GM23248 (cell line): Measurements from ENCODE around the gene CAPS. TPM values are rescaled to one million over a fixed set of nuclear protein-coding genes. Genes with fewer than 3 reads are reported as not detected.

Experiments
- DNase-seq: peaks from one replicate; pipeline ENCODE4 v3.0.0-alpha.2; 2015
- H2AFZ ChIP-seq: fragments of 200-600 bp; sonication (generic); 2 replicates; pipeline ENCODE4 v1.6.1; 2016; ENCODE audit warnings: antibody characterized with exemption
- H3F3A ChIP-seq: fragments of 200-600 bp; sonication (generic); 2 replicates; pipeline ENCODE4 v1.6.1; 2016; ENCODE audit warnings: mild to moderate bottlenecking, antibody characterized with exemption, mixed run types; ENCODE audit not compliant: insufficient read depth
- H3K27ac ChIP-seq: fragments of 200-600 bp; sonication (generic); 2 replicates; pipeline ENCODE4 v1.5.1; 2016; ENCODE audit warnings: mild to moderate bottlenecking
- H3K27me3 ChIP-seq: fragments of 200-600 bp; sonication (generic); replicated peaks from 2 replicates; pipeline ENCODE4 v1.6.1; 2016; ENCODE audit warnings: mild to moderate bottlenecking; ENCODE audit not compliant: insufficient read depth
- H3K36me3 ChIP-seq: fragments of 200-600 bp; sonication (generic); 2 replicates; pipeline ENCODE4 v1.6.1; 2016; ENCODE audit warnings: low read depth, mild to moderate bottlenecking
- H3K4me1 ChIP-seq: fragments of 200-600 bp; sonication (generic); 2 replicates; pipeline ENCODE4 v1.6.1; 2016; ENCODE audit warnings: mild to moderate bottlenecking; ENCODE audit not compliant: insufficient read depth
- H3K4me2 ChIP-seq: fragments of 200-600 bp; sonication (generic); one replicate; pipeline ENCODE4 v1.6.1; 2016; ENCODE audit warnings: mild to moderate bottlenecking; ENCODE audit not compliant: unreplicated experiment
- H3K4me3 ChIP-seq: fragments of 200-600 bp; sonication (generic); 2 replicates; pipeline ENCODE4 v1.5.1; 2016; ENCODE audit warnings: mild to moderate bottlenecking
- H3K79me2 ChIP-seq: fragments of 200-600 bp; sonication (generic); 2 replicates; pipeline ENCODE4 v1.6.1; 2016; ENCODE audit warnings: mild to moderate bottlenecking; ENCODE audit not compliant: insufficient read depth
- H3K9ac ChIP-seq: fragments of 200-600 bp; sonication (generic); 2 replicates; pipeline ENCODE4 v1.6.1; 2016; ENCODE audit warnings: mild to moderate bottlenecking
- H3K9me2 ChIP-seq: fragments of 200-600 bp; sonication (generic); 2 replicates; pipeline ENCODE4 v1.6.1; 2016; ENCODE audit warnings: mixed run types, mild to moderate bottlenecking, moderate library complexity; ENCODE audit not compliant: insufficient read depth
- H3K9me3 ChIP-seq: fragments of 200-600 bp; sonication (generic); one replicate; pipeline ENCODE4 v1.6.1; 2017; ENCODE audit warnings: low read depth
- H4K20me1 ChIP-seq: fragments of 200-600 bp; sonication (generic); 2 replicates; pipeline ENCODE4 v1.6.0; 2016; ENCODE audit not compliant: insufficient read depth
- EZH2 ChIP-seq: fragments of 200-600 bp; sonication (generic); IDR thresholded peaks from 2 replicates; pipeline ENCODE4 v1.6.1; 2018; ENCODE audit warnings: antibody characterized with exemption, mild to moderate bottlenecking; ENCODE audit not compliant: insufficient read depth, poor library complexity, severe bottlenecking
- EZH2phosphoT487 ChIP-seq: fragments of 200-600 bp; sonication (generic); IDR thresholded peaks from 2 replicates; pipeline ENCODE4 v1.6.1; 2018; ENCODE audit warnings: antibody characterized with exemption, moderate library complexity, mild to moderate bottlenecking, low read depth; ENCODE audit not compliant: insufficient read depth
- WGBS, 2 experiments: methylation state at CpG; one replicate each; pipeline ENCODE4 v1.1.6; 2015 to 2017; ENCODE audit warnings: low lambda C conversion rate in 2 of 2, low coverage in 1 of 2; ENCODE audit errors: missing lambda C conversion rate in 2 of 2; 5-methylcytosine and 5-hydroxymethylcytosine counted together
- in situ Hi-C: fragments of 300-500 bp; cut with MboI; formaldehyde crosslinking; loops from 2 replicates; pipeline ENCODE4 v1.15.0; 2020
- polyA plus RNA-seq: library from polyadenylated mRNA; unstranded; fragments of >200 nt; fragmentation: Nextera tagmentation; extraction: Ambion mirVana; gene quantifications from 2 replicates; pipeline ENCODE4 v1.2.1, GENCODE V29; 2016
- total RNA-seq: library from RNA; depleted of rRNA; stranded (reverse); fragments of >200 nt; shearing (Covaris generic); gene quantifications from 2 replicates; pipeline ENCODE4 v1.2.3, GENCODE V29; 2014

Gene CAPS
- total and polyA plus RNA-seq, 2 experiments from 2014 or later: 6.7 to 16.1 TPM

- H4K20me1 ChIP-seq: peaks cover 4% of the 10 kb centered on the region; the same call in 1 of the 2 replicates
- WGBS, 2 experiments: 13 to 16% methylated on average over 17 of the region's 17 CpGs
- H3K4me2 ChIP-seq: peak overlapping the region; percentile 56
- H3K4me1 ChIP-seq: peaks cover 35% of the 10 kb centered on the region
- DNase-seq: peak; percentile 73
- H3K9me3 ChIP-seq: no peaks in the 10 kb centered on the region
- H2AFZ ChIP-seq: peak overlapping the region; percentile 18; the same call in 1 of the 2 replicates
- no peaks in the 10 kb centered on the region for H3K27me3 ChIP-seq
- 0 out of 2 replicates have a peak, but pooled peaks cover 3% of the 10 kb centered on the region for H3K36me3 ChIP-seq
- peak overlapping the region; percentile 88 for H3K27ac ChIP-seq
- peak overlapping the region; percentile 64 for H3K9ac ChIP-seq
- H3K9me2 ChIP-seq: no peaks in the 10 kb centered on the region
- in situ Hi-C loops: no loop called here
- TF ChIP-seq EZH2phosphoT487 (no peak), EZH2 (no peak)
- peaks cover 100% of the 10 kb centered on the region for H3K79me2 ChIP-seq
- H3F3A ChIP-seq: peaks cover 55% of the 10 kb centered on the region
- peak overlapping the region; percentile 35 for H3K4me3 ChIP-seq
Observed at GRCh38 chr19:5953680-5954213, 39.7 kb downstream of the CAPS start.

GRCh38 chr19:5954293-5954692 is 40.2 kb downstream of the CAPS start:
- H3K9ac ChIP-seq: peak overlapping the region; percentile 64
- DNase-seq: peak; percentile 74
- TF ChIP-seq EZH2 (no peak), EZH2phosphoT487 (no peak)
- H3K79me2 ChIP-seq: peaks cover 100% of the 10 kb centered on the region
- WGBS, 2 experiments: 18 to 21% methylated on average over 6 of the region's 6 CpGs
- no peaks in the 10 kb centered on the region for H3K9me3 ChIP-seq
- peaks cover 4% of the 10 kb centered on the region; the same call in 1 of the 2 replicates for H4K20me1 ChIP-seq
- in situ Hi-C loops: no loop called here
- peak overlapping the region; percentile 88 for H3K27ac ChIP-seq
- peaks cover 55% of the 10 kb centered on the region for H3F3A ChIP-seq
- H3K4me1 ChIP-seq: peaks cover 35% of the 10 kb centered on the region
- H3K4me3 ChIP-seq: peak overlapping the region; percentile 35; the same call in 1 of the 2 replicates
- no peaks in the 10 kb centered on the region for H3K27me3 ChIP-seq
- H2AFZ ChIP-seq: peak overlapping the region; percentile 45
- peak overlapping the region; percentile 56 for H3K4me2 ChIP-seq
- 0 out of 2 replicates have a peak, but pooled peaks cover 3% of the 10 kb centered on the region for H3K36me3 ChIP-seq
- H3K9me2 ChIP-seq: no peaks in the 10 kb centered on the region

- in situ Hi-C loops: no loop called here
- Histone ChIP-seq H3K9me2 (no peaks in the 10 kb centered on the region), H3K4me2 (no peak overlapping the region), H3K4me1 (peaks cover 35% of the 10 kb centered on the region), H3K36me3 (no peaks in the 10 kb centered on the region), H3K79me2 (peaks cover 100% of the 10 kb centered on the region), H3F3A (peaks cover 53% of the 10 kb centered on the region), H4K20me1 (peaks cover 4% of the 10 kb centered on the region; the same call in 1 of the 2 replicates), H3K27me3 (no peaks in the 10 kb centered on the region), H3K9ac (no peak overlapping the region), H3K4me3 (no peak overlapping the region), H3K27ac (peak overlapping the region; percentile 88), H2AFZ (no peak overlapping the region), H3K9me3 (no peaks in the 10 kb centered on the region)
- TF ChIP-seq EZH2phosphoT487: no peak
- TF ChIP-seq EZH2: no peak
- DNase-seq: peak; percentile 52
- 28 to 36% methylated on average over 3 of the region's 3 CpGs for WGBS, 2 experiments
Observed at GRCh38 chr19:5955636-5955935, 41.5 kb downstream of the CAPS start.

- Histone ChIP-seq H3K9ac (no peak overlapping the region), H3K79me2 (peaks cover 100% of the 10 kb centered on the region), H3K27ac (no peak overlapping the region), H3K4me1 (peaks cover 35% of the 10 kb centered on the region), H3K4me2 (no peak overlapping the region), H3K36me3 (no peaks in the 10 kb centered on the region), H3K27me3 (no peaks in the 10 kb centered on the region), H2AFZ (no peak overlapping the region), H3F3A (peaks cover 46% of the 10 kb centered on the region), H3K9me2 (no peaks in the 10 kb centered on the region), H3K4me3 (no peak overlapping the region), H4K20me1 (peaks cover 4% of the 10 kb centered on the region; the same call in 1 of the 2 replicates), H3K9me3 (no peaks in the 10 kb centered on the region)
- in situ Hi-C loops: no loop called here
- 66 to 70% methylated on average over 3 of the region's 3 CpGs for WGBS, 2 experiments
- no peak for DNase-seq
- TF ChIP-seq EZH2phosphoT487 (no peak), EZH2 (no peak)
Observed at GRCh38 chr19:5956323-5956722, 42.3 kb downstream of the CAPS start.

GRCh38 chr19:5956728-5957127 is 42.7 kb downstream of the CAPS start:
- Histone ChIP-seq H3K79me2 (peaks cover 100% of the 10 kb centered on the region), H3K9me2 (no peaks in the 10 kb centered on the region), H3K4me2 (no peak overlapping the region), H3K4me1 (peaks cover 39% of the 10 kb centered on the region), H4K20me1 (peaks cover 4% of the 10 kb centered on the region; the same call in 1 of the 2 replicates), H3K9ac (no peak overlapping the region), H3F3A (peaks cover 49% of the 10 kb centered on the region), H2AFZ (no peak overlapping the region), H3K27me3 (no peaks in the 10 kb centered on the region), H3K27ac (no peak overlapping the region), H3K9me3 (no peaks in the 10 kb centered on the region), H3K4me3 (no peak overlapping the region), H3K36me3 (no peaks in the 10 kb centered on the region)
- DNase-seq: no peak
- 94 to 97% methylated on average over 12 of the region's 12 CpGs for WGBS, 2 experiments
- in situ Hi-C loops: no loop called here
- TF ChIP-seq EZH2phosphoT487: no peak
- no peak for TF ChIP-seq EZH2
